ENCODE results near the gene TMEM223. TPM values are rescaled to one million over a fixed set of nuclear protein-coding genes. Genes with fewer than 3 reads are reported as not detected.

TMEM223 gene
- total RNA-seq, 4 donors from 2014 or later, result 13.7 to 17.9 (median 15.8) TPM

DNA sequence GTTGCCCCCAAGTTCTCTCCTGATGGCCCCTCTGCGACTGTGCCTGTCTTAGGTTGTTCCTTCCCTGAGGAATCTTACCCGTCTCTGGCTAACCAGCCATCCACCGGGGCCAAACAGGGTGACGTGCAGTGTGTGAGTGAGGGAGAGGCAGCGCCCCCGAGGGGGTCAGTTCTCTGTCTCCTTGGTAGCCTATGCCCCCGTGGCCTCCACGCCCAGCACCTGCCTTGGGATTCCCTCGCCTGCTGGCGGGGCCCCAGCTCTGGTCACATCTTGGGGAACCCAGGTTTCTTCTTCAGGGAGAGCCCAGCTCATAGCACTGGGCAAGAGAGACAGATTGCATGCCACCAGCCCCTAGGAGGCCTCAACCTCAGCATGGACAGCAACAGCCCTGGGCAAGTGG, 7.7 kb upstream of the TMEM223 start:
- Histone ChIP-seq H3K27ac (replicated peaks in 1 of 4) (no peak overlapping the region), H3K27me3 (no peaks in the 10 kb centered on the region), H3K36me3 (peaks cover 82 to 93% (median 93%) of the 10 kb centered on the region in 4 donors), H3K4me3 (no peak overlapping the region), H3K4me1 (peaks cover 14 to 25% (median 18%) of the 10 kb centered on the region in 4 donors), H3K9me3 (no peaks in the 10 kb centered on the region)
- TF ChIP-seq, protein P1, sequence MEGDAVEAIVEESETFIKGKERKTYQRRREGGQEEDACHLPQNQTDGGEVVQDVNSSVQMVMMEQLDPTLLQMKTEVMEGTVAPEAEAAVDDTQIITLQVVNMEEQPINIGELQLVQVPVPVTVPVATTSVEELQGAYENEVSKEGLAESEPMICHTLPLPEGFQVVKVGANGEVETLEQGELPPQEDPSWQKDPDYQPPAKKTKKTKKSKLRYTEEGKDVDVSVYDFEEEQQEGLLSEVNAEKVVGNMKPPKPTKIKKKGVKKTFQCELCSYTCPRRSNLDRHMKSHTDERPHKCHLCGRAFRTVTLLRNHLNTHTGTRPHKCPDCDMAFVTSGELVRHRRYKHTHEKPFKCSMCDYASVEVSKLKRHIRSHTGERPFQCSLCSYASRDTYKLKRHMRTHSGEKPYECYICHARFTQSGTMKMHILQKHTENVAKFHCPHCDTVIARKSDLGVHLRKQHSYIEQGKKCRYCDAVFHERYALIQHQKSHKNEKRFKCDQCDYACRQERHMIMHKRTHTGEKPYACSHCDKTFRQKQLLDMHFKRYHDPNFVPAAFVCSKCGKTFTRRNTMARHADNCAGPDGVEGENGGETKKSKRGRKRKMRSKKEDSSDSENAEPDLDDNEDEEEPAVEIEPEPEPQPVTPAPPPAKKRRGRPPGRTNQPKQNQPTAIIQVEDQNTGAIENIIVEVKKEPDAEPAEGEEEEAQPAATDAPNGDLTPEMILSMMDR (IDR thresholded peaks at IDR 0.05), result no peak
- no peak for TF ChIP-seq EP300 (IDR thresholded peaks at IDR 0.05)
- TF ChIP-seq POLR2A (IDR thresholded peaks at IDR 0.05; ENCODE audit: low read depth), result no peak
- TF ChIP-seq POLR2AphosphoS5 (IDR thresholded peaks at IDR 0.05), result no peak
- intact Hi-C loops (cut with DNase I), result no loop called here
- DNase-seq (ENCODE audit: extremely low spot score), result no peak
- WGBS, result 80% methylated on average over 7 of the region's 10 CpGs

DNA sequence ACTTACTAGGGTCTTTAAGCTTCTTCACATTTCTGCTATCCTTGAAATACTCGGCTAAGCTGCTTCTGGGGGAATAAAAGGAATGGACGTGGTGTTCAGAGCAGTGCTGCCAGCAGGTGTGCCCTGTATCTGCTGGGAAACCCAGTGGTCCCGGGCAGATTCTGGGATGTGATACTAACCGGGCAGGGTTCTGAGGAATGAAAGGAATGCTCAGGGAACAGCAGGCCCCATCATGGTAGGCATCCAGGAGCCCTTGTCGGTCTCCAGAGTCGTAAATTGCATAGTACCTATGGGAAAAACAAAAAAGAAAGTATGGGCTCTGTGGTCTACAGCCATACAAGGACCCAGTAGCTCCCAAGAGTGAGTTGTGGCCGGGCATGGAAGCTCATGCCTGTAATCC, 4.5 kb upstream of the TMEM223 start:
- intact Hi-C loops (cut with DNase I), result no loop called here
- TF ChIP-seq POLR2A (IDR thresholded peaks at IDR 0.05; ENCODE audit: low read depth), result no peak
- TF ChIP-seq POLR2AphosphoS5 (IDR thresholded peaks at IDR 0.05), result no peak
- TF ChIP-seq EP300 (IDR thresholded peaks at IDR 0.05), result no peak
- TF ChIP-seq, protein P1 (IDR thresholded peaks at IDR 0.05), result no peak
- H3K27me3 ChIP-seq, result no peaks in the 10 kb centered on the region
- WGBS, result 86% methylated on average over 7 of the region's 7 CpGs
- peaks cover 10 to 14% (median 13%) of the 10 kb centered on the region in 4 donors for H3K4me1 ChIP-seq
- no peak overlapping the region for H3K27ac ChIP-seq (replicated peaks in 1 of 4)
- H3K4me3 ChIP-seq, result no peak overlapping the region
- H3K36me3 ChIP-seq, result peaks cover 83 to 92% (median 87%) of the 10 kb centered on the region in 4 donors
- no peak for DNase-seq (ENCODE audit: extremely low spot score)
- H3K9me3 ChIP-seq, result no peaks in the 10 kb centered on the region

DNA sequence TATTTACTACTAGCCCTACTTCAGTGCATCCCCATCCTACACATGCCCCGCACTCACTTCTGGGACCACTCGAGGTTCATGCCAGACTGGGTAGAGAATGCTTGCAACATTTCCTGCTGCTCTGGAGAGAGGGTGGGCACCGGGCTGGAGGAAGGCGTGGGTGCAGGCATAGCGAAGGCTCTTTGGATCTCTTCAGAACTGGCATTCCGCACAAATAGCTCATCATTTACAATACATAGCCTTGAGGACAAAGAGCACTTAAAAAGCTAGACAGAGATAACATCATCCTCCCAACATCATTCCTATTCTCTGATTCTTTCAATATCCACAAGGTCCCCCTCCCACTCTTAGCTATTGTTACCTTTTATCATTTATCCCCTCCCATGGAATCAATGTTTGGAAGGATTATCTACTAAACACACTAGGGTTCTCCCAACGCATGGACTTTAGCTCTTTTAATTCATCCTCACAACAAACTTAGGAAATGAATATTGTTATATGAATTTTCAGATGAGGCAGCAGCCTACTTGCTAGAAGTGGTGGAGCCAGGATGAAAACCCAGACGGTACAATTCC, 2.5 kb upstream of the TMEM223 start:
- WGBS, result 83% methylated on average over 8 of the region's 8 CpGs
- no peak for DNase-seq (ENCODE audit: extremely low spot score)
- H3K36me3 ChIP-seq, result peaks cover 63 to 86% (median 82%) of the 10 kb centered on the region in 4 donors

DNA sequence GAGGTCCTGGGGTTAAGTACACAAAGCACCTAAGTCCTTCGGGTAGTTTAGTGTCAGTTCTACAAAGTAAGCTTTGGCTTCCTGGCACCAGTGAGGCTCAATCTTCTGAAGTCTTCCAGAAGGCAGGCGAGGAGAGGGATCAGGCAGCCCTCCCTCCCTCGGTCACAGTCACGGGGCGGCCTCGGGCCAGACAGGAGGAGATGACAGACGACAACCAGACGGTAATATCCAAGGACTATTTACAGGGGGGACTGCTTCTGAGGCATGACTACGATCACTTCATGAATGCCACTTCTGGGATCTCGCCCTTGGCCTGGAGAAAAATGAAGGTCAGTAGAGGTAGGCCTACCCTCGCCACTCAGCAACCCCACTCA, 383 bp upstream of the TMEM223 start:
- H3K36me3 ChIP-seq, result peaks cover 42 to 72% (median 65%) of the 10 kb centered on the region in 4 donors
- 12% methylated on average over 3 of the region's 11 CpGs for whole genome bisulfite sequencing
- intact Hi-C loops (cut with DNase I), result loop anchor here (5.0 kb wide), 1 partner anchor 40 kb away; the partner anchor contains the start of genes STX5 and TEX54
- no peaks in the 10 kb centered on the region for H3K27me3 ChIP-seq
- peak overlapping the region; percentile 84 to 91 (median 86) for H3K27ac ChIP-seq (replicated peaks in 1 of 4)
- no peaks in the 10 kb centered on the region for H3K9me3 ChIP-seq
- H3K4me3 ChIP-seq, result peak overlapping the region; percentile 69 to 87 (median 86)
- H3K4me1 ChIP-seq, result peaks cover 38 to 51% (median 49%) of the 10 kb centered on the region in 4 donors
- TF ChIP-seq EP300 (IDR thresholded peaks at IDR 0.05), result no peak
- TF ChIP-seq POLR2A (IDR thresholded peaks at IDR 0.05; ENCODE audit: low read depth), result no peak
- TF ChIP-seq POLR2AphosphoS5 (IDR thresholded peaks at IDR 0.05), result no peak
- TF ChIP-seq, protein P1 (IDR thresholded peaks at IDR 0.05), result no peak
- DNase-seq (ENCODE audit: extremely low spot score), result no peak

More for the DNA sequence above, 2.5 kb upstream of the TMEM223 start:
- Histone ChIP-seq H3K4me1 (peaks cover 23 to 34% (median 32%) of the 10 kb centered on the region in 4 donors), H3K27ac (replicated peaks in 1 of 4) (no peak overlapping the region), H3K27me3 (no peaks in the 10 kb centered on the region), H3K9me3 (no peaks in the 10 kb centered on the region), H3K4me3 (no peak overlapping the region)
- intact Hi-C loops (cut with DNase I), result loop anchor here (5.0 kb wide), 1 partner anchor 38 kb away; the partner anchor contains the start of genes STX5 and TEX54
- TF ChIP-seq, protein P1 (IDR thresholded peaks at IDR 0.05), result no peak
- TF ChIP-seq POLR2AphosphoS5 (IDR thresholded peaks at IDR 0.05) (no peak), EP300 (IDR thresholded peaks at IDR 0.05) (no peak), POLR2A (IDR thresholded peaks at IDR 0.05; ENCODE audit: low read depth) (no peak)
